B cell (primary cell): ENCODE measurements around the gene OR51I2. TPM values are rescaled to one million over a fixed set of nuclear protein-coding genes. Genes with fewer than 3 reads are reported as not detected.

Experiments used
- ATAC-seq: fragments of 200-7000 bp; cut with Tn5 transposase; one replicate; pipeline ENCODE4 v1.10.0; 2021; ENCODE audit warnings: low read depth, mild to moderate bottlenecking, moderate number of reproducible peaks, moderate library complexity
- CTCF ChIA-PET: fragments of 350-600 bp; sonication (Branson Sonifier 250); formaldehyde crosslinking; loops from one replicate; lab custom pipeline; 2021; ENCODE audit warnings: antibody characterized with exemption, inconsistent platforms; lab: Charles Lee
- POLR2A ChIA-PET: fragments of 350-600 bp; sonication (Branson Sonifier 250); formaldehyde crosslinking; loops from one replicate; lab custom pipeline; 2021; ENCODE audit warnings: antibody characterized with exemption; lab: Charles Lee
- DNase-seq: peaks from one replicate; pipeline ENCODE4 v3.0.0; 2013
- H2AFZ ChIP-seq: 2 replicates; pipeline ENCODE4 v1.6.1; 2012; ENCODE audit warnings: mild to moderate bottlenecking, low read depth, low read length; ENCODE audit not compliant: insufficient read depth, poor library complexity, severe bottlenecking
- H3K27ac ChIP-seq, 2 donors: 1 replicate in 1 of 2; 2 replicates in 1 of 2; pipeline ENCODE4 v1.5.1; 2012 to 2013; ENCODE audit warnings: low read length in 2 of 2, mild to moderate bottlenecking in 2 of 2, moderate library complexity in 1 of 2
- H3K27me3 ChIP-seq, 4 experiments: fragments of 200-600 bp in 1 of 4; sonication (generic) in 1 of 4; replicated peaks in 1 of 4; 1 replicate in 2 of 4; 2 replicates in 2 of 4; pipeline versions ENCODE4 v1.6.1 to v1.7.0; 2013 to 2016; ENCODE audit warnings: low read length in 3 of 4, mild to moderate bottlenecking in 2 of 4, mixed read lengths in 1 of 4, moderate library complexity in 1 of 4; ENCODE audit not compliant: insufficient read depth in 4 of 4, control insufficient read depth in 3 of 4; ENCODE audit errors: control extremely low read depth in 1 of 4
- H3K36me3 ChIP-seq, 2 experiments: replicated peaks in 1 of 2; 1 replicate in 1 of 2; 2 replicates in 1 of 2; pipeline versions ENCODE4 v1.6.1 to v1.7.1; 2013; ENCODE audit warnings: low read length in 1 of 2; ENCODE audit not compliant: insufficient read depth in 2 of 2, control insufficient read depth in 1 of 2; ENCODE audit errors: control extremely low read depth in 1 of 2, extremely low read depth in 1 of 2
- H3K4me1 ChIP-seq, 2 donors: fragments of 200-600 bp in 1 of 2; sonication (generic) in 1 of 2; 1 replicate in 1 of 2; 2 replicates in 1 of 2; pipeline versions ENCODE4 v1.5.1 to v1.6.1; 2013 to 2017; ENCODE audit warnings: low read length in 2 of 2; ENCODE audit not compliant: control insufficient read depth in 2 of 2, insufficient read depth in 2 of 2
- H3K4me2 ChIP-seq: replicated peaks from 2 replicates; pipeline ENCODE3; 2012; ENCODE audit warnings: mild to moderate bottlenecking, low read depth, low read length; ENCODE audit not compliant: poor library complexity, severe bottlenecking
- H3K4me3 ChIP-seq, 5 experiments: fragments of 200-600 bp in 1 of 5; sonication (generic) in 1 of 5; 1 replicate in 3 of 5; 2 replicates in 2 of 5; pipeline versions ENCODE4 v1.5.1 to v1.7.0; 2011 to 2016; ENCODE audit warnings: low read length in 4 of 5, mild to moderate bottlenecking in 4 of 5, low read depth in 2 of 5, control low read depth in 1 of 5, moderate library complexity in 1 of 5; ENCODE audit not compliant: insufficient read depth in 1 of 5; ENCODE audit errors: control extremely low read depth in 1 of 5, extremely low read depth in 1 of 5
- H3K79me2 ChIP-seq: fragments of 200-600 bp; sonication (generic); one replicate; pipeline ENCODE4 v1.6.0; 2016; ENCODE audit warnings: low read length; ENCODE audit not compliant: control insufficient read depth, insufficient read depth
- H3K9ac ChIP-seq: fragments of 200-600 bp; sonication (generic); 2 replicates; pipeline ENCODE4 v1.6.1; 2017; ENCODE audit warnings: mild to moderate bottlenecking, low read length, moderate library complexity
- H3K9me3 ChIP-seq, 3 donors: one replicate each; pipeline versions ENCODE4 v1.6.1 to v1.7.1; 2013; ENCODE audit warnings: low read length in 2 of 3; ENCODE audit not compliant: control insufficient read depth in 2 of 3, insufficient read depth in 1 of 3; ENCODE audit errors: control extremely low read depth in 1 of 3
- H4K20me1 ChIP-seq: 2 replicates; pipeline ENCODE4 v1.6.0; 2012; ENCODE audit warnings: mild to moderate bottlenecking, low read length; ENCODE audit not compliant: insufficient read depth, control insufficient read depth, poor library complexity, severe bottlenecking
- H3K27ac Mint-ChIP-seq: one replicate; pipeline ENCODE4 v1.8.0; 2021; ENCODE audit warnings: mixed read lengths
- H3K27me3 Mint-ChIP-seq: one replicate; pipeline ENCODE4 v1.8.0; 2021; ENCODE audit warnings: mixed read lengths
- H3K4me1 Mint-ChIP-seq: one replicate; pipeline ENCODE4 v1.8.0; 2021; ENCODE audit warnings: mixed read lengths
- H3K4me3 Mint-ChIP-seq: one replicate; pipeline ENCODE4 v1.8.0; 2021; ENCODE audit warnings: mixed read lengths
- H3K9me3 Mint-ChIP-seq: one replicate; pipeline ENCODE4 v1.8.0; 2022; ENCODE audit warnings: mixed read lengths; ENCODE audit not compliant: insufficient read depth
- CTCF ChIP-seq: fragments of 200-600 bp; IDR thresholded peaks from one replicate; pipeline ENCODE4 v1.8.0; 2022; ENCODE audit warnings: antibody characterized with exemption, mild to moderate bottlenecking
- EZH2 ChIP-seq: IDR thresholded peaks from 2 replicates; pipeline ENCODE4 v1.6.1; 2012; ENCODE audit warnings: borderline replicate concordance, low read depth, mild to moderate bottlenecking, moderate library complexity, low read length; ENCODE audit not compliant: insufficient read depth, poor library complexity, severe bottlenecking
- WGBS: methylation state at CpG from one replicate; pipeline ENCODE4 v1.1.5; 2013; ENCODE audit warnings: missing lambda C conversion rate; ENCODE audit not compliant: insufficient coverage; 5-methylcytosine and 5-hydroxymethylcytosine counted together
- intact Hi-C: fragments of 100-400 bp; cut with micrococcal nuclease; formaldehyde crosslinking; loops from one replicate; pipeline ENCODE4 v1.10.0; 2022
- polyA plus RNA-seq: library from polyadenylated mRNA; depleted of rRNA; stranded (reverse); fragments of >200 nt; gene quantifications from 2 replicates; pipeline ENCODE4 v1.2.3, GENCODE V29; 2012
- total RNA-seq, 2 donors: library from RNA; stranded (reverse); fragments of 120-200 nt in 1 of 2; gene quantifications; 1 replicate in 1 of 2; 2 replicates in 1 of 2; pipeline versions ENCODE4 v1.2.3 to v1.2.4, GENCODE V29; 2013 to 2022

The OR51I2 gene
- total and polyA plus RNA-seq, 2 donors (not counting 1 experiment from before 2014, with no cell fraction given): not detected

- H3K4me1 Mint-ChIP-seq: no peaks in the 10 kb centered on the region
- H3K27me3 Mint-ChIP-seq: peaks cover 22% of the 10 kb centered on the region
- Histone ChIP-seq H3K4me2 (no peak overlapping the region), H3K4me1 (no peaks in the 10 kb centered on the region), H3K27ac (no peak overlapping the region), H4K20me1 (no peaks in the 10 kb centered on the region), H3K36me3 (no peaks in the 10 kb centered on the region), H3K27me3 (no peaks in the 10 kb centered on the region), H3K9me3 (no peaks in the 10 kb centered on the region), H3K4me3 (no peak overlapping the region), H3K79me2 (no peaks in the 10 kb centered on the region), H3K9ac (no peak overlapping the region), H2AFZ (no peak overlapping the region)
- 99% methylated on average over 6 of the region's 9 CpGs for WGBS
- ChIA-PET CTCF (no interaction called here), POLR2A (no interaction called here)
- intact Hi-C loops: no loop called here
- TF ChIP-seq CTCF (no peak), EZH2 (no peak)
- DNase-seq (no peak), ATAC-seq (no peak)
- no peak overlapping the region for H3K27ac Mint-ChIP-seq
- H3K4me3 Mint-ChIP-seq: no peak overlapping the region
- no peaks in the 10 kb centered on the region for H3K9me3 Mint-ChIP-seq
Observed at GRCh38 chr11:5505363-5506048, 56.4 kb downstream of the OR51I2 start.

Other genes with a start within 250 kb of the OR51I2 start
- not detected in 2 replicates for gene OR51V1, start 248.6 kb upstream of the OR51I2 start, total RNA-seq
- gene OR51V1, start 248.6 kb upstream of the OR51I2 start, polyA plus RNA-seq: not detected in 2 replicates
- gene HBB, start 222.3 kb upstream of the OR51I2 start, total RNA-seq: 378 and 385 TPM in 2 replicates
- gene HBB, start 222.3 kb upstream of the OR51I2 start, polyA plus RNA-seq: 69.7 and 1,053 TPM in 2 replicates
- not detected in 2 replicates for gene HBD, start 214.8 kb upstream of the OR51I2 start, total RNA-seq
- gene HBD, start 214.8 kb upstream of the OR51I2 start, polyA plus RNA-seq: 0.84 TPM in 1 of 2 replicates, not detected in the other
- not detected in 2 replicates for gene HBG1, start 199.5 kb upstream of the OR51I2 start, total RNA-seq
- gene HBG1, start 199.5 kb upstream of the OR51I2 start, polyA plus RNA-seq: not detected in 2 replicates
- not detected in 2 replicates for gene HBG2, start 194.5 kb upstream of the OR51I2 start, total RNA-seq
- gene HBG2, start 194.5 kb upstream of the OR51I2 start, polyA plus RNA-seq: 0.89 TPM in 1 of 2 replicates, not detected in the other
- gene HBE1, start 179.4 kb upstream of the OR51I2 start, total RNA-seq: not detected in 2 replicates
- gene HBE1, start 179.4 kb upstream of the OR51I2 start, polyA plus RNA-seq: not detected in 2 replicates
- not detected in 2 replicates for gene OR51B4, start 147.4 kb upstream of the OR51I2 start, total RNA-seq
- gene OR51B4, start 147.4 kb upstream of the OR51I2 start, polyA plus RNA-seq: 0.21 TPM in 1 of 2 replicates, not detected in the other
- gene OR51B2, start 125.0 kb upstream of the OR51I2 start, total RNA-seq: not detected in 2 replicates
- gene OR51B2, start 125.0 kb upstream of the OR51I2 start, polyA plus RNA-seq: not detected in 2 replicates
- 0.66 and 0.67 TPM in 2 replicates for gene OR51B5, start 105.8 kb upstream of the OR51I2 start, total RNA-seq
- not detected in 2 replicates for gene OR51B5, start 105.8 kb upstream of the OR51I2 start, polyA plus RNA-seq
- not detected in 2 replicates for gene OR51B6, start 97.8 kb upstream of the OR51I2 start, total RNA-seq
- not detected in 2 replicates for gene OR51B6, start 97.8 kb upstream of the OR51I2 start, polyA plus RNA-seq
- not detected in 2 replicates for gene OR51M1, start 65.5 kb upstream of the OR51I2 start, total RNA-seq
- gene OR51M1, start 65.5 kb upstream of the OR51I2 start, polyA plus RNA-seq: not detected in 2 replicates
- not detected in 2 replicates for gene OR51Q1, start 27.2 kb upstream of the OR51I2 start, total RNA-seq
- gene OR51Q1, start 27.2 kb upstream of the OR51I2 start, polyA plus RNA-seq: not detected in 2 replicates
- not detected in 2 replicates for gene OR51I1, start 7.8 kb upstream of the OR51I2 start, total RNA-seq
- 0.30 and 0.31 TPM in 2 replicates for gene OR51I1, start 7.8 kb upstream of the OR51I2 start, polyA plus RNA-seq
- gene OR52D1, start 39.4 kb downstream of the OR51I2 start, total RNA-seq: not detected in 2 replicates
- gene OR52D1, start 39.4 kb downstream of the OR51I2 start, polyA plus RNA-seq: not detected in 2 replicates
- gene UBQLN3, start 60.6 kb downstream of the OR51I2 start, total RNA-seq: 0.46 and 0.59 TPM in 2 replicates
- not detected in 2 replicates for gene UBQLN3, start 60.6 kb downstream of the OR51I2 start, polyA plus RNA-seq
- gene UBQLNL, start 67.4 kb downstream of the OR51I2 start, total RNA-seq: 1.3 and 1.4 TPM in 2 replicates
- gene UBQLNL, start 67.4 kb downstream of the OR51I2 start, polyA plus RNA-seq: 1.8 and 1.9 TPM in 2 replicates
- 0.37 and 0.49 TPM in 2 replicates for gene OR52H1, start 99.2 kb downstream of the OR51I2 start, total RNA-seq
- 0.15 TPM in 1 of 2 replicates, not detected in the other for gene OR52H1, start 99.2 kb downstream of the OR51I2 start, polyA plus RNA-seq
- gene OR52B6, start 131.6 kb downstream of the OR51I2 start, total RNA-seq: not detected in 2 replicates
- gene OR52B6, start 131.6 kb downstream of the OR51I2 start, polyA plus RNA-seq: not detected in 2 replicates
- gene TRIM6, start 147.3 kb downstream of the OR51I2 start, total RNA-seq: 0.10 TPM in 1 of 2 replicates, not detected in the other
- not detected in 2 replicates for gene TRIM6, start 147.3 kb downstream of the OR51I2 start, polyA plus RNA-seq
- gene TRIM34, start 175.7 kb downstream of the OR51I2 start, total RNA-seq: 24.1 and 29.1 TPM in 2 replicates
- 19.9 and 21.9 TPM in 2 replicates for gene TRIM34, start 175.7 kb downstream of the OR51I2 start, polyA plus RNA-seq
- gene TRIM5, start 235.8 kb downstream of the OR51I2 start, total RNA-seq: 35.2 and 39.5 TPM in 2 replicates
- 10.1 and 10.4 TPM in 2 replicates for gene TRIM5, start 235.8 kb downstream of the OR51I2 start, polyA plus RNA-seq
- gene TRIM22, start 240.5 kb downstream of the OR51I2 start, total RNA-seq: 370 and 388 TPM in 2 replicates
- 255 and 367 TPM in 2 replicates for gene TRIM22, start 240.5 kb downstream of the OR51I2 start, polyA plus RNA-seq